NCI-H1105 (cell line): ENCODE data around the gene MCM6.

ENCODE experiments used
- DNase-seq: peaks from one replicate; lab custom pipeline; 2025; lab: John Stamatoyannopoulos, UW

The MCM6 gene

GRCh38 chr2:135863233-135863632 lies 13.0 kb downstream of the MCM6 start:
- no peak for DNase-seq

- DNase-seq = no peak
Observed at GRCh38 chr2:135862718-135863117, 13.5 kb downstream of the MCM6 start.

GRCh38 chr2:135853401-135853800 lies 22.8 kb downstream of the MCM6 start:
- DNase-seq = no peak

GRCh38 chr2:135851858-135852257 lies 24.4 kb downstream of the MCM6 start:
- DNase-seq = no peak

GRCh38 chr2:135850892-135851668 lies 25.2 kb downstream of the MCM6 start:
- no peak for DNase-seq

- DNase-seq = no peak
Observed at GRCh38 chr2:135849087-135849486, 27.2 kb downstream of the MCM6 start.

- DNase-seq = no peak
Observed at GRCh38 chr2:135845997-135846396, 30.2 kb downstream of the MCM6 start.

- DNase-seq = no peak
Observed at GRCh38 chr2:135845257-135845656, 31.0 kb downstream of the MCM6 start.

GRCh38 chr2:135844301-135844895 lies 31.8 kb downstream of the MCM6 start:
- DNase-seq = no peak

- DNase-seq = no peak
Observed at GRCh38 chr2:135843671-135844070, 32.6 kb downstream of the MCM6 start.

GRCh38 chr2:135840601-135841000 lies 35.6 kb downstream of the MCM6 start:
- DNase-seq = no peak

GRCh38 chr2:135839713-135840112 lies 36.5 kb downstream of the MCM6 start:
- DNase-seq = no peak

- DNase-seq = no peak
Observed at GRCh38 chr2:135838502-135838901, 37.7 kb downstream of the MCM6 start.

GRCh38 chr2:135836596-135837270 lies 39.5 kb downstream of the MCM6 start, which contains the start of gene LCT:
TSS of gene LCT (minus strand) at chr2:135837184. CDS start at chr2:135837169, 15 bp downstream.
- no peak for DNase-seq

- DNase-seq = no peak
Observed at GRCh38 chr2:135832891-135833290, 43.4 kb downstream of the MCM6 start.

GRCh38 chr2:135831180-135831812 lies 44.9 kb downstream of the MCM6 start:
- no peak for DNase-seq

GRCh38 chr2:135829378-135830135 lies 46.7 kb downstream of the MCM6 start:
- peak; percentile 85 for DNase-seq

GRCh38 chr2:135826544-135826943 lies 49.7 kb downstream of the MCM6 start:
- DNase-seq = no peak

- no peak for DNase-seq
Observed at GRCh38 chr2:135825550-135826176, 50.6 kb downstream of the MCM6 start.

- no peak for DNase-seq
Observed at GRCh38 chr2:135825131-135825530, 51.1 kb downstream of the MCM6 start.

- no peak for DNase-seq
Observed at GRCh38 chr2:135822855-135823254, 53.4 kb downstream of the MCM6 start.
